Activated CD4-positive, alpha-beta T cell treated with anti-CD3 and anti-CD28 coated beads, Interleukin-2, Interleukin-6, amounts not matched to agents 100 ng/mL and 50 ng/mL, durations not matched to agents 16 hours and 8 hours (primary cell): ENCODE measurements around the gene BAIAP3.
A peak's percentile ranks its signal among the peaks of the same experiment; 100 is the strongest.

Source experiments
- DNase-seq: peaks from one replicate; pipeline ENCODE4 v3.0.0-alpha.2; 2020

BAIAP3 gene

GRCh38 chr16:1349351-1349750, 15.9 kb downstream of the BAIAP3 start:
- no peak for DNase-seq

- DNase-seq, result no peak
Observed at GRCh38 chr16:1349951-1350350, 16.5 kb downstream of the BAIAP3 start.

- no peak for DNase-seq
Observed at GRCh38 chr16:1350691-1351090, 17.2 kb downstream of the BAIAP3 start.

GRCh38 chr16:1351215-1351581, 17.8 kb downstream of the BAIAP3 start:
- no peak for DNase-seq

GRCh38 chr16:1351582-1352362, 18.3 kb downstream of the BAIAP3 start, which contains the start of the genes GNPTG and TSR3:
Gene GNPTG, plus strand, starts transcription at chr16:1351931. Its CDS starts 35 bp downstream, at chr16:1351966.
Gene TSR3, minus strand, starts transcription at chr16:1351878. Its CDS starts 74 bp downstream, at chr16:1351804.
- DNase-seq, result peak; percentile 92

DNA sequence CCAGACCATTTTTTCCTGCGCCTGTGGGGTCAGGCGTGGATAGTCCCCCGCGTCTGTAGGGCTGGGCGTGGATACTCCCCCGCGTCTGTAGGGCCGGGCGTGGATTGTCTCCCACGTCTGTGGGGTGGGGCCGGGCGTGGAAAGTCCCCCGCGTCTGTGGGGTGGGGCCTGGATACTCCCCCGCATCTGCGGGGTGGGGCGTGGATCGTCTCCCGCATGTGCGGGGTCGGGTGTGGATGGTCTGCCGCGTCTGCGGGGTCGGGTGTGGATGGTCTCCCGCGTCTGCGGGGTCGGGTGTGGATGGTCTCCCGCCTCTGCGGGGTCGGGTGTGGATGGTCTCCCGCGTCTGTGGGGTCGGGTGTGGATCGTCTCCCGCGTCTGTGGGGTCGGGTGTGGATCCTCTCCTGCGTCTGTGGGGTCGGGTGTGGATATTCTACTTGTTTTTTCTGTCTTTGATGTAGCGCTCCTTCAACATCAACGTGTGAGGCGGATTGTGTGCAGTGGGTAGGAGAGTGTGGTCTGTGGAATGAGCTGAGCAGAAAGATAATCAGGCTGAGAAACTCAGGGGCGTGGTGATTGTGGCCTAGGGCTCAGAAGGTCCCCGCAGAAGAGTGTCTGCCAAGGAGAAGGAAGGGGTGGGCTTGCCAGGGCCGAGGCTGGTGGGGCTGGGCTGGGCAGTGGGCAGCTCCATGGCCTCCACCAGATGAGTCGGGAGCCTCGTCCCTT, 21.5 kb downstream of the BAIAP3 start:
- DNase-seq, result no peak

DNA sequence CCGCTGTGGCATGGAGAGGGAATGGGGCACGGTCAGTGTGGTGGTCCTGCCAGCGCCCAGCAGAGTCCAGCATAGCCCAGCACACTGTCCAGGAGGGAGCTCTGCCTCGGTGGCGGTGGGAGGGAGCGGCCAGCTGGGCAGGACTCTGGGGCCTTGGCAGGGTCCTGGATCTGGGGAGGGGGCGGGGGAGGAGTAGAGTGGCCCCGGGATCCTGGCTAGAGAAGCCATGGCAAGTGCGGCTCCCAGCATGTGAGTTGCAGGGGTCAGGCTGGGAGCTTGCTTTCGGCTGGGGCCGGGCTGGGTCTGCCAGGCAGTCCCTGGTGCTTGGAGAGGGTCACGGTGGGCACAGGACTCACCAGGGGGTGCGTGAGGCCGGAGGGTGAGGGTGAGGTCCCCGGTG, 22.1 kb downstream of the BAIAP3 start:
- DNase-seq, result no peak

DNA sequence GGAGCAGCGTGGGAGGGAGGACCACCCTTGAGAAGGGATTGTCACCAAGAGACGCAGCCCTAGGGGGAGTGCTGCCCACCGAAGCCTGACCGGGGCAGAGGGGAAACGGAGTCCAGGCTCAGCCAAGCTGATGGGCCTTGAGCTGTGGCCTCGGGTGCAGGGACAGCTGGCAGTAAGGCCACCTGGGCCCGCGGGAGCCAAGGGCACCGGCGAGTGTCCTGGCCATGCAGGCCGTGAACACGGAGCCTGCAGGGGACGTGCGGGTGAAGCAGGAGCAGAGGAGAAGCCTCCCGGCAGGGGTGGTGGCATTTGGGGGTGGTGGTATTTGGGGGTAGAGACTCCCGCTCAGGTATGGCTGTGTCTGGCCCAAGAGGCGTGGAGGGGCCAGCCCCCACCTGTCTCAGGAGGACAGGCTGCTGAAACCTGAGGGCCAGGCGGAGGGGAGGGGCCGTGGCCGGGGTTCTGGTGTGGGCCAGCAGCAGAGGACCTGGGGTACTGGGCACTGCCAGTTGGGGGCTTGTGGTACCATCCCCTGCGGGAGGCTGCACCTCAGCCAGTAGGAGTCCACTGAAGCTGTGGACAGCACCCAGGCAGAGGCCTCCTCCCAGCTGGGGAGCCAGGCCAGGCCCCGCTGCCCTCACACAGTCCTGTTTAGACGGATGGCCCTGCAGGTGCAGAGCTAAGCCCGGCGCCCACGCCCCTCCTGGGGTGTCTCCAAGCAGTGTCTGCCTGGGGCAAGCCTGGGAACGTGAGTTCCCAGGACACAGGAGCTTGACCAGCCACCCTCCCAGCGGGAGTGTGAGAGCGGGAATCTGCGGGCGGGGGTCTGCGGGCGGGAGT, 22.8 kb downstream of the BAIAP3 start:
- DNase-seq, result no peak

GRCh38 chr16:1357906-1358566, 24.6 kb downstream of the BAIAP3 start:
- no peak for DNase-seq

GRCh38 chr16:1361685-1362360, 28.4 kb downstream of the BAIAP3 start:
- DNase-seq, result no peak

DNA sequence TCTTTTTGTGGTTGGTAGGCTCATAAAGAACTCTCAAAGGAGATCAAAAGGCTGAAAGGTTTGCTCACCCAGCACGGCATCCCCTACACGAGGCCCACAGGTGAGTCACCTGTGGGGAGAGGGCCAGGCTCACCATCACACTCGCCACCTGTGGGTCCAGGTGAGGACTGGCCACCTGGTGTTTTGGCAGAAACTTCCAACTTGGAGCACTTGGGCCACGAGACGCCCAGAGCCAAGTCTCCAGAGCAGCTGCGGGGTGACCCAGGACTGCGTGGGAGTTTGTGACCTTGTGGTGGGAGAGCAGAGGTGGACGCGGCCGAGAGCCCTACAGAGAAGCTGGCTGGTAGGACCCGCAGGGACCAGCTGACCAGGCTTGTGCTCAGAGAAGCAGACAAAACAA, 29.4 kb downstream of the BAIAP3 start:
- no peak for DNase-seq

GRCh38 chr16:1363501-1364041, 30.1 kb downstream of the BAIAP3 start:
- peak; percentile 77 for DNase-seq

- no peak for DNase-seq
Observed at GRCh38 chr16:1364510-1364909, 31.1 kb downstream of the BAIAP3 start.

DNA sequence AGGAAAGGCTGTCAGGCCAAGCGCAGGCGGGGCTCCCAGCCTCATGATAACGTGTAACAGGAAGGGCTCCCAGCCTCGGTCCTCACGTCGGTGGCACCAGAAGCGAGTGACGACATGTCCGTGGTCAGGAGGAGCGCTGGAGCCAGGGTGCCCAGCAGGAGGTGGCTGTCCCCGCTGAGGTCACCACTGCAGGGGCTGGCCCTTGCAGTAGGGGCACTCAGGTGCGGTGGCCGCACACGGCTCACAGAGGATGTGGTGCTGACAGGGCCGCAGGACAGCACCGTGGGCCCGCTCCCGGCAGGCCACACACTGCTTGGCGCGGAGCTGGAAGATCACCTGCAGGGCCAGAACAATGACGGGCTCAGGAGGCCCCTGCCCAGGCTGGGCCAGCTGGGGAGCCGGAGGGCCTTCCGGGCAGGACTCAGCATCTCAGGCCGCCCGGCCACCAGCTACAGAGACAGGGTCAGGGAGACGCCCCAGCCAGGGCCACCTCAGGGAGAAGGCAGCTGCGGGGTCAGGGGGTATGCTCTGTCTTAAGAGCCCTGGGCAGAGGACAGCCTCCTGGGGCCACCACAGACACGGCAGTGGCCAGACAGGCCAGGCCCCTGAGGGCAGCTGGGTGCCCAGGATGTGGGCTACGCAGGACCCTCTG, 32.7 kb downstream of the BAIAP3 start:
- no peak for DNase-seq

GRCh38 chr16:1366712-1367299, 33.4 kb downstream of the BAIAP3 start:
- DNase-seq, result no peak

GRCh38 chr16:1367486-1368174, 34.2 kb downstream of the BAIAP3 start:
- no peak for DNase-seq

GRCh38 chr16:1371054-1371978, 37.9 kb downstream of the BAIAP3 start:
- no peak for DNase-seq

DNA sequence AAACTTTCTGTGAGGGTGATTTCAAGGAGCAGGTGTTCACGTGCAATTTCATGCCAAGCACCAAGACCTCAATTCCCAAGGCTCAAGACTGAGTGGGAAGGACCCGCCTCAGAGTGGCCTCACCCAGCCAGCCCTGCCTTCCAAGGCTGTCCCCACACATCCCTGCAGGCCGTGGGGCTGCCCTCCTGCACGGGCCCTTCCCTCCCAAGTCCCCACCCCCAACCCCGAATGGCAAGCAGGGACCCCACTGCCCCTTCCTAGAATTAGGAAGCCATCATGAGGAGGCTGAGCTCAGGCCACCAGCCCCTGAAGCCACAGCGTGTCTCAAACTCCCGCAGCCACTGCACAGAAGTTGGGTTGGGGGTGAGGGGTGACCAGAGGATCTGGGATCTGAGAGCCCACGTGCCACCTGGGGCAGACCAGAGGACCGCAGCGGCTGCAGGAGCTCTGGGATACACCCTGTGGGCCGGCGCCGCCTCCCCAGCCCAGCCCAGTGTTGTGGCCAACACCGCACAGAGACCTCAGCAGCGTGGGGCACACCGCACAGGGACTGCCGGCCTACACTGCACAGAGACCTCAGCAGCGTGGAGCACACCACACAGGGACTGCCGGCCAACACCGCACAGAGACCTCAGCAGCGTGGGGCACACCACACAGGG, 39.0 kb downstream of the BAIAP3 start:
- DNase-seq, result no peak
